Measurements from ENCODE around the gene FBXO41.

Gene FBXO41

DNA sequence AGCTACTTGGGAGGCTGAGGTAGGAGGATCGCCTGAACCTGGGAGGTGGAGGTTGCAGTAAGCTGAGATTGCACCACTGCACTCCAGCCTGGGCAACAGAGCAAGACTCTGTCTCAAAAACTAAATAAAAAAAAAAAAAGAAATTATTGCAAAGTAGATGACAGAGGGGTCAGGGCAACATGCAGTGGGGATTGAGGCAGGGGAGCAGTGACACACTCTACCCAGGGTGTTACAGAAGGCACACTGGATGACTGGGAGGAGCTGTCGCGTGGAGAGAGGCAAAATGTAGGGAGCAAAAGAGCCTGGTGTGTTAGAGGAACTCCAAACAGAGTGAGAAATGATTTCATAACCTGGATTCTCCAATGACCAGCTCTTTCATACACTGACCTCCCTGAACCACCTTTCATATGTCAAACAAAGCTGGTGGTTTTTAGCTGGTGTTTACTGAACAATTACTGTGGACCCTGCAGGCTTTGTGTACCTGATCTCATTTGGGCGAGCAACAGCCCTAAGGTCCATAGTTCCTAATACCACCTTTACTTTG, 22.1 kb downstream of the FBXO41 start:
- H3K4me3 ChIP-seq (ENCODE audit: low read depth, low read length) = no peak overlapping the region
- DNase-seq (ENCODE audit: low read depth) = no peak
- no peak for TF ChIP-seq CTCF (IDR thresholded peaks at IDR 0.05; ENCODE audit: insufficient read depth, low read depth, low read length, missing control alignments)

DNA sequence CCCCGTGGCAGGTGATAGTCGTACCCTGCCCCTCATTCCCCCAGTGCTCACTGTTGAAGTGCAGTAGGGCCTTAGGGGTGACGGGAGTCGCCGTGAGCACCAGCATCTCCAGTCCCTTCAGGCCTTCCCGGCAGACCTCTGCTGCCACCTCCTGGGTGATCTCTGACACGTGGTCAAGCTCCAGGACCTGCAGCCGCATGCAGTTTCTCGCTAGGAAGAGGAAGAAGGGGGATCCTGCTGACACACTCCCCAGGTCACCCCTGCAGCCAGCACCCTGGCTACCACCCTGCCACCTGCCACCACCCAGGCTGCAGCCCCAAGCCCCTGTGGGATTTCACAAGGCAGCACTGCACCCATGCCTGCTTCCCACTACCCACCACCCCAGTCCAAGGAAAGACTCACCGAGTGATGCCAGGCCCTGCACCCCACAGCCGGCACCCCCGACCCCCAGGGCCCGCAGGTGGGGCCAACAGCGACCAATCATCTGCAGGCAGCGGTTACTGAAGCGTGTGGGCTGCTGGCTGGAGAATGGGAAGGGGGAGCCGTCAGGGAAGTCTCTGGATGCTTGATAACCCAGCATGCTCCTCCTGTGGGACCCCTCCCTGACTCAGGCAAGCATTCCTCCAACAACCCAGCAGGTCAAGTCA, 23.8 kb downstream of the FBXO41 start:
- no peak overlapping the region for H3K4me3 ChIP-seq (ENCODE audit: low read depth, low read length)
- DNase-seq (ENCODE audit: low read depth) = peak; percentile 35
- TF ChIP-seq CTCF (IDR thresholded peaks at IDR 0.05; ENCODE audit: insufficient read depth, low read depth, low read length, missing control alignments) = peak; percentile 14

- no peak overlapping the region for H3K4me3 ChIP-seq (ENCODE audit: low read depth, low read length)
- no peak for DNase-seq (ENCODE audit: low read depth)
- no peak for TF ChIP-seq CTCF (IDR thresholded peaks at IDR 0.05; ENCODE audit: insufficient read depth, low read depth, low read length, missing control alignments)
These were observed 24.5 kb downstream of the FBXO41 start for GRCh38 chr2:73259704-73260337.

- H3K4me3 ChIP-seq (ENCODE audit: low read depth, low read length) = no peak overlapping the region
- no peak for DNase-seq (ENCODE audit: low read depth)
- no peak for TF ChIP-seq CTCF (IDR thresholded peaks at IDR 0.05; ENCODE audit: insufficient read depth, low read depth, low read length, missing control alignments)
These were observed 25.0 kb downstream of the FBXO41 start for GRCh38 chr2:73259276-73259675.

- TF ChIP-seq CTCF (IDR thresholded peaks at IDR 0.05; ENCODE audit: insufficient read depth, low read depth, low read length, missing control alignments) = no peak
- no peak for DNase-seq (ENCODE audit: low read depth)
- H3K4me3 ChIP-seq (ENCODE audit: low read depth, low read length) = no peak overlapping the region
These were observed 25.4 kb downstream of the FBXO41 start for GRCh38 chr2:73258913-73259215.

DNA sequence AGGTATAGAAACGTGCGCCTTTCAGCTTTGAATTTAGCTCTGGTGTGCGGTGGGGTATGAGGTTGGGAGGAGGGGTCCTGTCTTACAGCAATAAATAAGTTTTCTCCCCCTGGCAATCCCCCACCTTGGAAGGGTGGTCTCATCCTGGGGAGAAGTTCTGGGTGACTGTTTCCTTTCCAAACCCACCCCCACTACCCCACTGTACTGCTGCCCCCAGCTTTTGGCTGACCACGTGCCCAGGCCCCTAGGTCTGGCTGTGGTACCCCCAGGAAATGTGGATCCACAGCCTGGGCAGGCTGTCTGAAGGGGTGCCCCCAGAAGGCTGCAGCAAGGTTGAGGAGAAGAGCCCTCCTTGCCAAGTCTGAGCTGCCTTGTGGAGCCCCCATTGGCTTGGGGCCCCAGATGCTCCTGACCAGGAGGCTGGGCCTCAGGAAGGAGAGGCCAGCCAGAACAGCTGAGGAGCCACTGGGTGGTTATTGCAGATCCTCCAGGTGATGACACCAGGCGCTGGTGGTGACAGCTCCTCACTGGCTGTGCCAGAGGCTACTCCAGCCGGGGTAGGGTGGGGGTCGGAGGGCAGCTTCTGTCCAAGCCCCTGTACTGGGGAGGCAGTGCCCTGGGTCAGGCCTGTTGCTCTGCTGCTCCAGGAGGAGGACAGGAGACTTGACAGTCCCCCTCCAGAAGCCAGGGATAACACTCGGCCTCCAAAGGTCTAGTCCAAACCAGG, 25.9 kb downstream of the FBXO41 start:
- no peak for TF ChIP-seq CTCF (IDR thresholded peaks at IDR 0.05; ENCODE audit: insufficient read depth, low read depth, low read length, missing control alignments)
- DNase-seq (ENCODE audit: low read depth) = no peak
- no peak overlapping the region for H3K4me3 ChIP-seq (ENCODE audit: low read depth, low read length)

All from GM12865 (cell line).